GM13977 (cell line): ENCODE data around the gene LRFN4.

Source experiments
- DNase-seq: peaks from one replicate; pipeline ENCODE4 v3.0.0; 2012; ENCODE audit warnings: low spot score
- CTCF ChIP-seq: IDR thresholded peaks from 2 replicates; pipeline ENCODE4 v1.5.1; 2012; ENCODE audit warnings: mild to moderate bottlenecking, control low read depth; ENCODE audit not compliant: insufficient read depth; ENCODE audit errors: extremely low read depth, missing control alignments
- in situ Hi-C: fragments of 300-500 bp; cut with MboI; formaldehyde crosslinking; loops from one replicate; pipeline ENCODE4 v1.12.0; 2022; ENCODE audit warnings: low sequenced_read_pairs, low pct_unique_long_range_greater_than_20kb, mixed read lengths, inconsistent platforms; ENCODE audit not compliant: unreplicated experiment

Gene LRFN4

GRCh38 chr11:66844496-66845142, 12.2 kb upstream of the LRFN4 start:
- in situ Hi-C loops = loop anchor here (25.0 kb wide), 1 partner anchor 282 kb away; the partner anchor contains the start of gene CTSF
- TF ChIP-seq CTCF = no peak
- no peak for DNase-seq

- in situ Hi-C loops = loop anchor here (25.0 kb wide), 1 partner anchor 283 kb away; the partner anchor contains the start of gene CTSF
- no peak for DNase-seq
- no peak for TF ChIP-seq CTCF
Measured at GRCh38 chr11:66845143-66845875, 11.6 kb upstream of the LRFN4 start.

- no peak for TF ChIP-seq CTCF
- DNase-seq = no peak
- in situ Hi-C loops = loop anchor here (25.0 kb wide), 1 partner anchor 284 kb away; the partner anchor contains the start of gene CTSF
Measured at GRCh38 chr11:66845876-66846212, 11.0 kb upstream of the LRFN4 start.

- in situ Hi-C loops = loop anchor here (25.0 kb wide), 1 partner anchor 284 kb away; the partner anchor contains the start of gene CTSF
- no peak for TF ChIP-seq CTCF
Measured at GRCh38 chr11:66846671-66847091, 10.2 kb upstream of the LRFN4 start.

GRCh38 chr11:66847461-66848232, 9.2 kb upstream of the LRFN4 start:
- DNase-seq = no peak
- TF ChIP-seq CTCF = no peak
- in situ Hi-C loops = loop anchor here (25.0 kb wide), 1 partner anchor 285 kb away; the partner anchor contains the start of gene CTSF

More at GRCh38 chr11:66846671-66847091, 10.2 kb upstream of the LRFN4 start:
- DNase-seq = no peak
